GM19193 (cell line): ENCODE data around the gene THAP7.

Source experiments
- POLR2A ChIP-seq: IDR thresholded peaks from 4 replicates; pipeline ENCODE4 v1.6.1; 2011; ENCODE audit not compliant: insufficient read depth, insufficient read length; ENCODE audit errors: extremely low read depth

Gene THAP7

GRCh38 chr22:21001601-21002325 lies at the start of gene THAP7:
Gene THAP7, minus strand, starts transcription at chr22:21002118. Its CDS starts 207 bp downstream, at chr22:21001911.
- peak; percentile 98 for TF ChIP-seq POLR2A

- TF ChIP-seq POLR2A, result no peak
Measured at GRCh38 chr22:21051145-21051830, 49.4 kb upstream of the THAP7 start.

GRCh38 chr22:21047730-21048129 lies 45.8 kb upstream of the THAP7 start:
- no peak for TF ChIP-seq POLR2A

- TF ChIP-seq POLR2A, result no peak
Measured at GRCh38 chr22:21047035-21047661, 45.2 kb upstream of the THAP7 start.

GRCh38 chr22:21045585-21046294 lies 43.8 kb upstream of the THAP7 start, which contains the start of gene LRRC74B:
Gene LRRC74B, plus strand, starts transcription at chr22:21045946. Its CDS starts 41 bp downstream, at chr22:21045987.
- TF ChIP-seq POLR2A, result no peak

- no peak for TF ChIP-seq POLR2A
Measured at GRCh38 chr22:21044931-21045584, 43.1 kb upstream of the THAP7 start.

GRCh38 chr22:21043860-21044535 lies 42.1 kb upstream of the THAP7 start:
- no peak for TF ChIP-seq POLR2A

- no peak for TF ChIP-seq POLR2A
Measured at GRCh38 chr22:21042978-21043859, 41.3 kb upstream of the THAP7 start.

- TF ChIP-seq POLR2A, result no peak
Measured at GRCh38 chr22:21041937-21042336, 40.0 kb upstream of the THAP7 start.

GRCh38 chr22:21038405-21038804 lies 36.5 kb upstream of the THAP7 start:
- TF ChIP-seq POLR2A, result no peak

GRCh38 chr22:21034989-21035388 lies 33.1 kb upstream of the THAP7 start:
- no peak for TF ChIP-seq POLR2A

- no peak for TF ChIP-seq POLR2A
Measured at GRCh38 chr22:21033895-21034294, 32.0 kb upstream of the THAP7 start.
